ENCODE results near the gene SH3PXD2B.
A peak's percentile ranks its signal among the peaks of the same experiment; 100 is the strongest.

SH3PXD2B gene

DNA sequence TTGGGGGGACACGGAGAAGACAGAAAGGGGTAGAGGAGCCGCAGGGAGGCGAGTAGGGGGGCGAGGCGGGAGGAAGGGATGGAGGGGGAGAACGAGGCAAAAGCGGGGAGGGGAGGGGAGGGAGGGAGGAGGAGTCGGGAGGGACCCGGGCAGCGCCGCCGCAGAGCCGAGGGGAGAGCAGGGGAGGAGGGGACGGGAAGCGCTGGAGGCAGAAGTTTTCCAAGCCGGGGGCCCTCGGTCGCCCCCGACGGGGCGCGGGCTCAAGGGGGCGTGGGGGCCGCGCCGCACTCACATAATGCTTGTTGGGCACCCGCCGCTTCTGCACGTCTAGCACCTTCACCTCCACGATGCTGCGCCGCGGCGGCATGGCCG is 353 bp downstream of the SH3PXD2B start:
- no peak for DNase-seq (ENCODE audit: extremely low read depth in 1 of 2, low read depth in 1 of 2)

DNA sequence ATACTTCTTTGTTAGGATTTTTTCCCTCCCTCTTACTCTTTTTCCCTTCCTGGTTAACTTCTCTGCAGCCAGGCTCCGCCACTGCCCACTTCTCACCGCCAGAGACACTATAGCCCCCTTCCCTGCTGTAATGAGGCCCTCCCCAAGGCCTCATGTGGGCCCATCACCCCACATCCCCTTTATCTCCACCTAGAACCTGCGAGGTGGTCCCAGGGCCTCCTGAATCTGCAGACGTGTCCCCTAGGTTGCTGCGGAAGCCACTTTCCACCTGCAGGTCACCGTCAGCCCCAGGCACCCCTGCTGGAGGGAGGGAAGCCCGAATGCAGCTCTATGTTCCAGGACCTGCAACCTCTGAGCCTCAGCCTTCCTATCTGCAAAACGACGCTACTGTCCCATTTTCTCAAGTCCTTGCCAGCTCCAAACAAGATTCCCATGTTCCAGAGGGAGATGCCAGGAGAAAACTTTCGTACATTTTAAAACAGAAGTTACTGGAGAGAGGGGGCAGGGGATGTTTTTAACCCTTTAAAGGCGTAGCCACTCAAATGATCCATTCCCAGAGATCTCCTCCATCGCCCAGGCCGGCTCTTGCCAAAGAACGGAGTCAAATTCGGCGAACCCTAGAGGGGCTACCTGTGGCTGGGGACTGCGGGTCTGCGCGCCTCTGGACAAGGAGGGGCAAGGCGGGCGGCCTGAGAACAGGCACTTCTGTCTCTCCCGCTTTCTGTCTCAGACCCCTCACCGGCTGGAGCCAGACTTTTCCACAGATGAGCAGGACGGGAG is 929 bp downstream of the SH3PXD2B start:
- no peak for DNase-seq (ENCODE audit: extremely low read depth in 1 of 2, low read depth in 1 of 2)

DNA sequence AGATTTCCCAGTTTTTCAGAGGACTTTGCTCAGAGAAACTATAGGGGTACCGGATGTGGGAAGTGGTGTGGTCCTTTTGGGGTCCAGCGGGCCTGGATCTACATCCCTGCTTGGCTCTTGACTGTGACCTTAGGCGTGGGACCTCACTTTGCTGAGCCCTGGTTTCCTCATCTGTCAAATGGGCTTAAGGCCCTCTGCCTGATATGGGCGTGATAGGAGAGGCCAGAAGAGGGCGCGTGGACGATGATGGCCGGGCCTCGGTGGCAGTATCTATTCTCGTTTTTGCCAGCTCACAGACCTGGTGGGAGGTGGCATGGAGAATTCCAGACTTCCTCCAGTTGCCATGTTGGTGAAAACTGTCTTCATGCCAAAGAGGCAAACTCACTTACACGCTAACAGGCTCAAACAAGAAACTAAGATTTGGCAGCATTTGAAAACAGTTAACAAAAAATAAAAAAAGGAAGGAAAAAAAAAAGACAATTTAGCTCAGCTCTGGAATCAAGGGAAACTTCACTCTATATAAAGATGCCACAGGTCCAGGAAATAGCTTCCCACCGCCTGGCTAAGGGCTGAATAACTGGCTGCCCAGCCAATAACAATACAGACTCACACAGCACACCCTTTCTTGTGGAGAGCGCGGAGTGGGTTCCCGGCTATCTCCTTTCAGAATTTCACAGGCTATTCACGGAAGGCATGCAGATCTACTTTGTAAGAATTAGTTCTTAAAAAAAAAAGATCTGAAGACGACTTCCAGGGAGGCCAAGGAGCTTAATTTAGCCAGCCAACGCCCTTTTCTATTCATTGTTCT is 1.7 kb downstream of the SH3PXD2B start:
- DNase-seq (ENCODE audit: extremely low read depth in 1 of 2, low read depth in 1 of 2), result no peak

DNA sequence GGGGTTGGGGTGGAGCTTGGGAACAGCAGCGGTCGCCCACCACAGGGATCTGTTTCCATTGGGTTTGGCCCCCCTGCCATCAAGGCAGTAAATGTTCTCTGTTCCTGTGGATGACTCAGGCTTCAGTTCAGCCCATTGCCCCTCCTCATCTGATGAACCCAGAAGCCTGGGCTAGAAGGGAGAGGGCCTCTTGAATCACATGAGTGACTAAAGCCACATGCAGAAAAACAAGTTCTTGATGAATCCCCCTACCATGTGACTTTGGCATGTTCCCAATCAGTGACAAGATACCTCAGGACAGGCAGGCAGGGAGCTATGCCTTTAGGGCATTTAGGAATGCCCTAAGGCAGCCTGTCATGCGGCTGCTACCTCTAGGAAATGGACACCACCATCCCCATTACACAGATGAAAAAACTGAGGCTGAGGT is 2.5 kb downstream of the SH3PXD2B start:
- DNase-seq (ENCODE audit: extremely low read depth in 1 of 2, low read depth in 1 of 2), result no peak

DNA sequence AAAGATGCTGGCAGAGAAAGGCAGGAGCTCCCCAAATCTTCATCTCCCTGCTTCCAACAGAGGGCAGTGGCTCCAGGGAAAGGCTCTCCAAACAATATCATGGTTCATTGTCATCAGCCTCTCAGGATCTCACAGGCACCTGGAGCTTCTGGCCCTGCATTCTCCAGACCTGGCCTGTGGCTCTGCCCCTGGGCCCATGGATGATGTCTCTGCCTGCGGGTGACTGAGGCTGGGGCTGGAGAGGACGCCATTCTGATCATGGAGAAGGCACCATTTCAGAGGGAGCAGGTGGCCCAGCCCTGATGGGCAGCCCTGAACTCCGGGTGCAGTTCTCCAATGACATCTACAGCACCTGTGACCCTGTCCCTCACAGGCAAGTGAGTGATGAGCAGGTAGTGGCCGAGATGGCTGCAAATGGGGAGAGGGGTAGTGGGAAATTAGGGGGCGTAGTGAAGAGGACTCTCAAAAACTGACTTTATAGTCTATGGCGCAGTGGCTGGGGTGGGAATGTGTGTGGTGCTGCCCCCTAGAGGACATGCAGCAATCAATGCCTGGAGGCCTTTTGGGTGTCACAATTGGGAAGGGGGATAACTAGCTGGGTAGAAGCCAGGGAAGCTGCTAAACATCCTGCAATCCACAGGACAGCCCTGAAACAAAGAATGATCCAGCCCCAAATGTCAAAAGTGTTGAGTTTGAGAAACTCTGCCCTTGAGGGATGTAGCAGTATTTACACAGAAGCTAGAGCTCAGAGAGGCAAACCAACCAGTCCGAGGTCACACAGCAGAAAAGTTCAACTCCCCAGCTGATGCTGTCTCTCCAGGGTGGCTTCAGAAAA is 3.2 kb downstream of the SH3PXD2B start:
- peak in 1 of 2 donors; percentile 13 for DNase-seq (ENCODE audit: extremely low read depth in 1 of 2, low read depth in 1 of 2)

DNA sequence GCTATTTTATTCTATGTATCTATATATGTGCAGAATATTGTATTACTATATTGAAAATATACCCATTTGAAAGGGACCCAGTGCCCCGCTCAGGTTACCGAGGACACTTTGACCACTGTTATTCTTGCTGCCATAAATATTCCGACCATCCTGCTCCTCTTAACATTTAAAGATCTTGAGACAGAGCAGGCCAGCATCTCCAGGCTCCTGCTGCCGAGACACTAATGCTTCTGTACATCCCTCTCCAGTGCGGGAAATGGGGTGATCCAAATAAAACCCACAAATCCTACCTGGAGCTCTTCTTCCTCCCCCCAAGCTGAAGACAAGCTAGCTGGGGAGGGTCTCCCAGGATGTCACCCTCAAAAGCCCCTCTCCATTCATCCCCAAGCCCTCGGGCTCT is 3.9 kb downstream of the SH3PXD2B start:
- DNase-seq (ENCODE audit: extremely low read depth in 1 of 2, low read depth in 1 of 2), result no peak

DNA sequence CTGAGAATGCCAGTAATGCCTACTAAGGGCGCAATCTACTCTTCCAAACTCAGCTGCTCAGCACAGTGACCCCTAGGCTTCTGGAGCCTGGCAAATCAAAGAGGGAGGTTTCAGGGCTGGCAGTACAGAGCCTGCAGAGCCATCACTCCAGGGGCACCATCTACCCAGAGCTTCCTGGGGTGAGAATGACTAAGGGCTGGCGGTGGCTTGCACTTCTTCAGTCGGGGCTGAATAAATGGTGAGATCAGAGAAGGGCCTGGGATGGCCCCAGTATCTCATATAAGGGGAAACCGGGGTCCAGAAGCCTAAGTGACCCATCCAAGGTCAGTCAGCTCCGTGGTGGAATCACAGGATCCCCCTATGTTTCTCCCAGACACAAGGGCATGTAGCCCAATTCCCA is 5.3 kb downstream of the SH3PXD2B start:
- DNase-seq (ENCODE audit: extremely low read depth in 1 of 2, low read depth in 1 of 2), result no peak

DNA sequence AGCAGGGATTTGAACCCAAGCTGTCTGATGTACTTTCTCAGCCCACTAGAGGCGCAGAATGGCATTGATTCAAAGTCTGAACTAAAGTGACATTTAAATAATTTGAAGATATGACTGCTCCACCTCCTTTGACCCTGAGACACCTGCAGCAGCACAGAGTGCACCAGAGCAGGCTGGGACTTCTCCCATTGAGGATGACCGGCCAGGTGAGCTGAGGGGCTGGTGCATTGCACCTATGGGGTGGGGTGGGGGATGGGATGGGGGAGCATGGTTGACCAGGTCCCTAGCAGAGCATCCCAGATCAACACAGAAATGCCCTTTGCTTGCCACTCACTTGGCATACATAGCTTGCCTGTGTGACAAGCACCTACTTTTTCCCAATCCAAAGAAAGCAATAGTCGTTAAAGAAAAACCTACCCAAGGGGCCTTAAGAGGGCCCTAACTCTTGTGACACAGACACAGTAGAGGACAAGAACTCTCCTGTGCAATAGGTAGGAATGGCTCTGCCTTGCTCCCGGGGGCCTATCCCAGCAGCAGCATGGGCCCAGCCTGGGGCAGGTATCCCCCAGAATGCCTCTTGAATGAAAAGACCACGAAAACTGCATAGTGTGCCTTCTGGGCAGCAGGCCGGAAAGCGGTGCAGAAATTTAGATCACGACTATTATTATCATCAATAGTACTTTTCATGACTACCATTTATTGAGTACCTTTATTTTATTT is 6.5 kb downstream of the SH3PXD2B start:
- DNase-seq (ENCODE audit: extremely low read depth in 1 of 2, low read depth in 1 of 2), result no peak

DNA sequence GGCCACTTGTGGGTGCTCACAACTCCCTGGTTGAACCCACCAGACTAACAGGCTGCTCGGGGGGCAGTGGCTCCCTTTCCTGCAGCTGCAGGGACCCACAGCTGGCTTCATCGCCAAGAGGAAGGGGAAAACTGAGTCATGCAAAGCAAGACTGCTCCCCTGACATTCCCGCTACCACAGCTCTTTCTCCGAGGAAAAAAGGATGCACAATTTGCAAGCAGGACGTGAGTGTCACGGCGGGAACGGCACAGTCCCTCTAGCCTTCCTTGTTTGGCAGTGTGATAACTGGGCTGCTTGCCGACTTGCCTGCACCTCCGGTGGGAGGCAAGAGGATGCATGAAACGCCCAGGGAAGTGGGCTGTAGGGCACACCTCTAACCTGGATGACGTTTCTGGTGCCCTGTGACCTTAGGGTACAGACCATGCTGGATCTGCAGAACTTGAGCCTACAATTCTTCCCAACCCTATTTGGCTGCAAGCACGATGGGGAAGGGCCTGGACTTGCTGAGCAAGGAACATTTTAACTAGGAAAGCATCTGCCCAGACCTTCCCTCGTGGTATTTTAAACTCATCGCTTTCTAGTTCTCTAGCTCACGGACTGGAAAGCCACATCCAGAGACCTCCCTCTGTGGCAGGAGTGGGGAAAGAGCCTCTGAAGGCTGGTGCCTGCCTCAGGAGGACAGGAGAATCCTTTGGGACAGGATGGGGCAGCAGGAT is 7.8 kb downstream of the SH3PXD2B start:
- DNase-seq (ENCODE audit: extremely low read depth in 1 of 2, low read depth in 1 of 2), result no peak

DNA sequence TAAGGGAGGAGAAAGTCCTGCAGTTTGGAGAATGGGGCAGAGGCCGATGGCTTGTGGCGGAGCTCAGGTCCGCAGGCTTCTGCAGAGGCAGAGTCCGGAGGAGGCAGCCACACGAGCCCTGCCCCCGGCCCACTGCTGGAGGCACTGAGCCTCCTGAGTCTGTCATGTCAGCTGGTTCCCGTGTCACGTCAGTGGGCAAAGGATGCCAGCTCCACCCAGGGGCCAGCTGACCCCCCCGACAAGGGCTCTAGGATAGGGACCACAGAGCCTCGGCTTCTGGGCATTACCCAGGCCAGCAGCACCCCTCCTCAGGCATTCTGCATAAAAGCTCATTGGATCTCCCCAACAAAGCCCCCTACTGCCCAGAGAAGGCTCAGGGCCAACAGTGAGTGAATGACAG is 8.5 kb downstream of the SH3PXD2B start:
- no peak for DNase-seq (ENCODE audit: extremely low read depth in 1 of 2, low read depth in 1 of 2)

DNA sequence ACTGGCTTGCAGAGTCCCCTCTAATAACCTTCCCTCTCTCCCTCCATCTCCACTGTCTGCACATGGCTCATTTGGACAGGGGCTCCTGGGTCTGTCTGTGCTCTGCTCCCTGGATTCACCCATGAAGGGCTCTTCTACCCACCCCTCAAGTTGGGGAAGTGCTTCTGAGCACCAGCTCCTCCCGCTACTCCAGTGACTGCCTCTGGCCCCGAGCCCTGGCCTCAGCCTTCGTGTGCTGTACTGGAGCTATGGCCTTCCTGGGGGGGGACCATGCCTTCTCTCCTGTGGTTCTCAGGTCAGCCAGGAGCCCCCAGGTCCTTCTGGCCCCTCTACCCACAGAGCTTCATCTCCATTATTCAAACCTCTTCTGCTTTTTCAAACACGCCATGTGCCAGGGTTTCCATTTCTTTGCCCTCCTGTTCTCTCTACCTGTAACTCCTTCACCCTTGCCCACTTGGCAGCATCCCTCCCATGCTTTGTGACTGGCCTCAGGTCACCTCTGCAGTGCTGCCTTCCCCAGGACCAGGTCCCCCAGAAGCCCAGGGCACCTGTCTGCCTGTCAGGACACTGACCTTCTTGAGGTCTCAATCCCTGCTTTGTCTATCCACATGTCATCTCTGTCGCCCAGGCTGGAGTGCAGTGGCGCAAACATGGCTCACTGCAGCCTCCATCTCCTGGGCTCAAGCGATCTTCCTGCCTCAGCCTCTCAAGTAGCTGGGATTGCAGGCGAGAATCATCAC is 9.5 kb downstream of the SH3PXD2B start:
- no peak for DNase-seq (ENCODE audit: extremely low read depth in 1 of 2, low read depth in 1 of 2)

DNA sequence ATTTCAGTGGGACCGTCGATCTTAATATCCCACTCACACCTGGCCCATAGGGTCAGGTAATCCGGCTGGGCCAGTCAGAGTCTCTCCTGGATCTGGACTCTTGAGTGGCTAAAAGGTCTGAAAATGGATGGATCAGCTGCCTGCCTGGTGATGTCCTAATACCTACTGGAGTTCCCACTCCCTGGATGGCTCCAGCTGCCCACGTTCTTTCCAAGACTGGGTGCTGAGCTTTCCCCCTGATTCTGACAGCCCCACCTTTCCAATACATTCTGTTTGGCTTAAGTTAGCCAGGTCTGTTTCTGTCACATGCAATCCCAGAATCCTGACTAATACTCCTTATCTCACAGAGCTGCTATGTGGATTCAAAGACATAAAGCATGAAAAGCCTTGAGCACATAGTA is 10.2 kb downstream of the SH3PXD2B start:
- no peak for DNase-seq (ENCODE audit: extremely low read depth in 1 of 2, low read depth in 1 of 2)

DNA sequence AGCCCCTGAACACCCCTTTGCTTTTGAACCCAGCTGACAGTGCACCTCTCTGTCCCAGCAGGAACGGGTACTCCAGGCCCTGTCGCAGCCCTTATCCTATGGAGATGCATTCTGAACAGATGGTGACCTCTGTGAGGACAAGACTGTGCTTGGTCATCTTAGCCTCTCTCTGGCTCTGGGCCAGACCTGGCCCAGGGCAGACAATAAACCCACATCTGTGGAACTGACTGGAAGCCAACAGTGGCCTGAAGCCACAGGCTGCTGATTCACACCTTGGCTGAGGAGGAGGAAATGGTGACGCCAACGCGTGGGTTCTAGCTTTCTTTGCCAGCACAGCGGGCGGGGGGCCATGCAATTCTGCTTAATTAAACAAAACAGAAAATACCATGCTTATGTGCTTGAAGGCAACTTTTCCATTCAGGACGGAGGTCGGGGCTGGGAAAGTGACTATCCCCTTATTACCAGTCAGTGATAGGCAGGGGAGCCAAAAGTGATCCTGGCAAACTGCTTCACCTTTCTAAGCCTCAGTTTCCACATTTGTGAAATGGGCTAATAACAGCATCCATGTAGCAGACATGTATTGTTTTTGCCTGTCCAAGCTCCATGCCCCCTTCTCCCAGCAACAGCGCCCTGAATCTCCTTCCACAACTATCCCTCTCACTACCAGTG is 10.8 kb downstream of the SH3PXD2B start:
- no peak for DNase-seq (ENCODE audit: extremely low read depth in 1 of 2, low read depth in 1 of 2)

DNA sequence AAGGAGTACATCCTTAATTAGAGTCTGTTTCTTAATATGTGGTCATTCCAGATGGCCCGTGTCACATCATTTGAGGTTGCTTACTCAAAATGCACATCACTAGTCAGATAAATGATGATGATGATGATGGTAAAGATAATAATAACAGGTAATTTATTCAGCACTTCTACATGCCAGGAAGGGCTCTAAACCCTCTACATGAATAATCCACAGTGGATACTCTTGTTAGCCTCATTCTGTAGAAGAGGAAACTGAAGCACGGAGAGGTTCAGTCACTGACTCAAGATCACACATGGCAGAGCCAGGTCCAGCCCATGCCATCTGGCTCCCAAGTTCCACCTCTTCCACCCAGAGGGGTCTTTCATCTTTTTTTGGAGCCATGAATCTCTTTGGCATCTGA is 11.7 kb downstream of the SH3PXD2B start:
- no peak for DNase-seq (ENCODE audit: extremely low read depth in 1 of 2, low read depth in 1 of 2)

DNA sequence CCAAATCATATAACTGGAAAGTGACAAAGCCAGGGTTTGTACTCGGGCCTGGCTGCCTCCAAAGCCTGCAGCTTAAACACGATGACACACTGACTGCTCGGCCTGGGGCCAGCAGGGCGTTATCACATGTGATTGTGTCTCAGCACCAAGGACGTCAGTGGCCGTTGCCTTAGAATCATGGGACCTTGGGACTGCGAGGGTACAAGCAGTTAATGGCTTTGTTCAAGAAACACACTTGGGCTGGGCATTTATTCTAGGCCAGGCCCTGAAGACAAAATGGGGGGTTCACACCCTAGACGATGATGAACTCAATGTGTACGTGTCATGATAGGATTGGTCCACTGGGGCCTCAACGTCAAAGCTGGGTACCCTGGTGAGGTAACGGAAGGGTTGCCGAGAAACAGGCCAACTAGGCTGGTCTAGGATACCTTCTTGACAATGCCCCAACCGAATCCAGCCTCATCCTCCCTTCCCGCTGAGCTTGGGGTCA is 13.0 kb downstream of the SH3PXD2B start:
- no peak for DNase-seq (ENCODE audit: extremely low read depth in 1 of 2, low read depth in 1 of 2)

DNA sequence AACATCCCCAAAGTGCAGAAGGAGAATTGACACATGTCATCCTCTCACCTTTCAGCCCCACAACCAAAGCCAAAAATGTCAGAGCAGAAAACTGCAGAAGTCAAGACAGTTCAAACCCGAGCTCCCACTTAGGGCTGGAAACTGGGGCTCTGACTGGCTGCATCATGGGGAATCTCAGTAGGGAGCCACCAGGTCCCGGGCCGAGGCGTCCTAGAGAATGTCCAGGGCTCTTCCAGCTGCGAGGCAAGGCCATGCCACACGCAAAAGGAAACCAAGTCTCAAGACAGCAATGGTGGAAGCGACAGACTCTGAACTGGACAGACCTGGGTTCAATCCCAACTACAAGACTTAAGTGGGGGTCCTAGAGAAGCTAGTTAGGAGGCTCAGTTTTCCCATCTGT is 13.8 kb downstream of the SH3PXD2B start:
- no peak for DNase-seq (ENCODE audit: extremely low read depth in 1 of 2, low read depth in 1 of 2)

DNA sequence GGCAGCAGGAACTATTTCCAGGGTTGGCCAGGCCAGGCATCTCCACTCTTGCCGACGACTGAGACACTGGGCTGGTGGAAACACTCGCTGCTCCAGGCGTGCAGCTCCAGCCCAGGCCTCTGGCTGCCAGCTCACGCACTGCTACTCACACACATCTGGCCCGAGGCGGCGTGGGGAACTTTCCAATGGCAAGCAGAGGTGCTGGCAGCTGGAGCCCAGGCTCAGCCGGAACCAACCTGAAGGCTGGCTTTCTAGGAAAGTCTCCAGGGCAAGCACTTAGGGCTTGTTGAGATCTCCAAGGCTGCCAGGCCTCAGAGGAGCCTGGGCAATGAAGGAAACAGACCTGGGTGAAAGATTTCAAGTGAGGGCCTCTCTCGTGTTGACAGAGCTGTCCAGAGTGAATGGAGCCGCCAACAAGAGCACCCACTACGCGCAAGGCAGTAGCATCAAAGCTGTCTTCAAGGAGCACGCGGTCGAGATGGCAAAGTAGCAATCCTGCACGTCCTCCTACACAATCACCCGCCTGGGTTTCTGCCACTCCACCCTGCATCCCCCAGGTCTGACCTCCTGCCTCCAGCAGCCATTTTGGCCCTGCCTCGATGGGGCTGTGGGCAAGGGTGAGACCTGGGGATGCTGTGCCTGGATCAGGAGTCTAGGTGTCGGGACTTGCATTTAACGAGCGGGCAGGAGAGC is 14.4 kb downstream of the SH3PXD2B start:
- no peak for DNase-seq (ENCODE audit: extremely low read depth in 1 of 2, low read depth in 1 of 2)

DNA sequence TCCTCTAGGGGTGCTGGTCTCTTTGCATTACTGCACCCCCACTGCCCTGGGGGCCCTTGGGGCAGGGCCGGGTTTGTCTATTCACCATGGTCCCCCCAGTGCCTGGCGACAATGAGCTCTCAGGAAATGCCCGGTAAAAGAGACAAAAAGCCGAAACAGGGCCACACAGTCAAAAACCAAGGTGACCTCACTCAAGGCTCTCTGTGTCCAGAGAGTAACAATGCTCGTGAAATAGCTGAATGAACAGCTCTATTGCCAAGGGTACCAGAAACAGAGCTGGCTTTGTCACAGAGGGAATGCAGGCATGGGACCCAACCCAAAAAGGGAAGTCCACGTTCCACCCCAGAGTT is 16.0 kb downstream of the SH3PXD2B start:
- no peak for DNase-seq (ENCODE audit: extremely low read depth in 1 of 2, low read depth in 1 of 2)

Measured in activated CD8-positive, alpha-beta memory T cell treated with anti-CD3 and anti-CD28 coated beads for 1 hour (primary cell).